Activated CD4-positive, alpha-beta T cell treated with anti-CD3 and anti-CD28 coated beads, Interleukin-2, amount 50 U/mL, for 4 hours (primary cell): ENCODE measurements around the gene MYCL.
A peak's percentile ranks its signal among the peaks of the same experiment; 100 is the strongest.

Experiments used
- DNase-seq, 2 experiments: peaks; one replicate each; pipeline ENCODE4 v3.0.0-alpha.2; 2020

The MYCL gene

GRCh38 chr1:39901714-39902459 lies at the start of gene MYCL:
TSS of gene MYCL (minus strand) at chr1:39901917. CDS start at chr1:39901434, 483 bp downstream.
- peak; percentile 55 to 64 for DNase-seq

- no peak for DNase-seq
These were observed 48.2 kb upstream of the MYCL start for GRCh38 chr1:39949891-39950290.

GRCh38 chr1:39947260-39947659 lies 45.5 kb upstream of the MYCL start:
- DNase-seq = no peak

- DNase-seq = no peak
These were observed 44.5 kb upstream of the MYCL start for GRCh38 chr1:39946216-39946615.

GRCh38 chr1:39944410-39945112 lies 42.8 kb upstream of the MYCL start:
- no peak for DNase-seq

- no peak for DNase-seq
These were observed 42.0 kb upstream of the MYCL start for GRCh38 chr1:39943471-39944290.

GRCh38 chr1:39940980-39941871 lies 39.5 kb upstream of the MYCL start:
- DNase-seq = no peak

GRCh38 chr1:39940253-39940652 lies 38.5 kb upstream of the MYCL start:
- DNase-seq = no peak

GRCh38 chr1:39938856-39939255 lies 37.1 kb upstream of the MYCL start:
- no peak for DNase-seq

GRCh38 chr1:39936724-39937491 lies 35.2 kb upstream of the MYCL start:
- DNase-seq = no peak

GRCh38 chr1:39933956-39934941 lies 32.5 kb upstream of the MYCL start:
- no peak for DNase-seq

GRCh38 chr1:39928809-39929587 lies 27.3 kb upstream of the MYCL start:
- DNase-seq = no peak

GRCh38 chr1:39927538-39927937 lies 25.8 kb upstream of the MYCL start:
- no peak for DNase-seq

GRCh38 chr1:39926820-39927219 lies 25.1 kb upstream of the MYCL start:
- no peak for DNase-seq

- DNase-seq = no peak
These were observed 24.7 kb upstream of the MYCL start for GRCh38 chr1:39926343-39926793.

GRCh38 chr1:39925721-39926342 lies 24.1 kb upstream of the MYCL start:
- no peak for DNase-seq

- no peak for DNase-seq
These were observed 20.6 kb upstream of the MYCL start for GRCh38 chr1:39922251-39922688.

GRCh38 chr1:39919545-39919944 lies 17.8 kb upstream of the MYCL start:
- peak; percentile 37 to 42 for DNase-seq

GRCh38 chr1:39917825-39918224 lies 16.1 kb upstream of the MYCL start:
- no peak for DNase-seq
